HEK293 (cell line): Measurements from ENCODE around the gene OBP2A.

Experiments
- CTCF ChIA-PET: fragments of 350-600 bp; formaldehyde crosslinking; extraction: SDS; loops from one replicate; lab custom pipeline; 2021; ENCODE audit warnings: antibody characterized with exemption; lab: Yijun Ruan, JAX
- POLR2A ChIA-PET: fragments of 300-600 bp; formaldehyde crosslinking; extraction: SDS; loops from one replicate; lab custom pipeline; 2020; ENCODE audit warnings: antibody characterized with exemption, inconsistent platforms; lab: Yijun Ruan, JAX
- H3K27ac ChIP-seq: fragments of 200-500 bp; sonication (Bioruptor generic); 2 replicates; pipeline ENCODE4 v1.5.1; 2014; ENCODE audit warnings: low read depth, low read length, control low read depth, inconsistent platforms; ENCODE audit errors: extremely low read depth
- H3K36me3 ChIP-seq, 2 experiments: fragments of 200-500 bp in 1 of 2; sonication (Bioruptor generic) in 1 of 2; 1 replicate in 1 of 2; 2 replicates in 1 of 2; pipeline ENCODE4 v1.5.1; 2014 to 2017; ENCODE audit warnings: inconsistent platforms in 2 of 2, low read length in 2 of 2; ENCODE audit not compliant: control insufficient read depth in 2 of 2, insufficient read depth in 1 of 2
- H3K4me1 ChIP-seq: fragments of 200-500 bp; sonication (Bioruptor generic); 2 replicates; pipeline ENCODE4 v1.5.1; 2014; ENCODE audit warnings: mild to moderate bottlenecking, low read length, inconsistent platforms; ENCODE audit not compliant: control insufficient read depth, insufficient read depth
- H3K4me3 ChIP-seq: 2 replicates; pipeline ENCODE4 v1.5.1; 2011; ENCODE audit warnings: low read depth, mild to moderate bottlenecking, control low read depth, low read length, moderate library complexity
- H3K9me3 ChIP-seq: fragments of 200-500 bp; sonication (Bioruptor generic); 2 replicates; pipeline ENCODE4 v1.5.1; 2014; ENCODE audit warnings: low read depth, low read length, inconsistent platforms; ENCODE audit not compliant: control insufficient read depth, insufficient read depth
- IKZF3 ChIP-seq: fragments of 450-650 bp; IDR thresholded peaks from 2 replicates; pipeline ENCODE4 v1.5.0; 2018; ENCODE audit warnings: missing biosample characterization, mild to moderate bottlenecking, missing genetic modification characterization, moderate library complexity
- KLF10 ChIP-seq: fragments of 450-650 bp; IDR thresholded peaks from 2 replicates; pipeline ENCODE4 v1.5.1; 2018; ENCODE audit warnings: missing biosample characterization, mild to moderate bottlenecking, missing genetic modification characterization
- TSHZ1 ChIP-seq: fragments of 450-650 bp; formaldehyde crosslinking; IDR thresholded peaks from 2 replicates; pipeline ENCODE4 v1.5.1; 2016; ENCODE audit warnings: missing biosample characterization, missing genetic modification characterization, borderline replicate concordance
- ZEB2 ChIP-seq: fragments of 450-650 bp; formaldehyde crosslinking; IDR thresholded peaks from 2 replicates; pipeline ENCODE4 v1.5.1; 2016; ENCODE audit warnings: missing biosample characterization, missing genetic modification characterization
- ZNF146 ChIP-seq: fragments of 450-650 bp; formaldehyde crosslinking; IDR thresholded peaks from 2 replicates; pipeline ENCODE4 v1.5.1; 2016; ENCODE audit warnings: missing biosample characterization, missing genetic modification characterization
- ZNF18 ChIP-seq: fragments of 450-650 bp; formaldehyde crosslinking; IDR thresholded peaks from 2 replicates; pipeline ENCODE4 v1.5.1; 2016; ENCODE audit warnings: missing biosample characterization, missing genetic modification characterization
- ZNF2 ChIP-seq: fragments of 450-650 bp; formaldehyde crosslinking; IDR thresholded peaks from 2 replicates; pipeline ENCODE4 v1.5.1; 2016; ENCODE audit warnings: missing biosample characterization, missing genetic modification characterization
- ZNF202 ChIP-seq: fragments of 450-650 bp; formaldehyde crosslinking; IDR thresholded peaks from 2 replicates; pipeline ENCODE4 v1.5.1; 2016; ENCODE audit warnings: missing biosample characterization, missing genetic modification characterization, borderline replicate concordance
- ZNF223 ChIP-seq: fragments of 450-650 bp; formaldehyde crosslinking; IDR thresholded peaks from 2 replicates; pipeline ENCODE4 v1.5.1; 2016; ENCODE audit warnings: missing biosample characterization, missing genetic modification characterization
- ZNF449 ChIP-seq: fragments of 450-650 bp; formaldehyde crosslinking; IDR thresholded peaks from 2 replicates; pipeline ENCODE4 v1.5.1; 2017; ENCODE audit warnings: missing biosample characterization, mild to moderate bottlenecking, missing genetic modification characterization, moderate library complexity
- ZNF530 ChIP-seq: fragments of 450-650 bp; formaldehyde crosslinking; IDR thresholded peaks from 2 replicates; pipeline ENCODE4 v1.5.1; 2016; ENCODE audit warnings: low read depth, missing biosample characterization, missing genetic modification characterization
- ZNF658 ChIP-seq: fragments of 450-650 bp; formaldehyde crosslinking; IDR thresholded peaks from 2 replicates; pipeline ENCODE4; 2016; ENCODE audit warnings: missing biosample characterization, missing genetic modification characterization
- ZNF843 ChIP-seq: fragments of 450-650 bp; formaldehyde crosslinking; IDR thresholded peaks from 2 replicates; pipeline ENCODE4 v1.5.1; 2016; ENCODE audit warnings: missing biosample characterization, missing genetic modification characterization
- ZXDB ChIP-seq: fragments of 450-650 bp; formaldehyde crosslinking; IDR thresholded peaks from 2 replicates; pipeline ENCODE4 v1.5.1; 2016; ENCODE audit warnings: missing biosample characterization, missing genetic modification characterization

The OBP2A gene

GRCh38 chr9:135515083-135515951, 30.6 kb upstream of the OBP2A start:
- H3K36me3 ChIP-seq = no peaks in the 10 kb centered on the region
- no peaks in the 10 kb centered on the region for H3K4me1 ChIP-seq
- CTCF ChIA-PET = interaction anchor here (1.5 kb wide), 1 partner anchor 10 kb away, joined by 6 read pairs; no protein-coding TSS in a partner anchor
- TF ChIP-seq ZNF530 (no peak), ZNF2 (no peak), ZEB2 (tag by site-specific recombination) (no peak), ZXDB (tag by site-specific recombination) (no peak), ZNF202 (tag by site-specific recombination) (no peak), ZNF843 (tag by site-specific recombination) (no peak), TSHZ1 (tag by site-specific recombination) (no peak), ZNF18 (no peak), IKZF3 (tag by site-specific recombination) (no peak), ZNF449 (tag by site-specific recombination) (no peak), ZNF223 (tag by site-specific recombination) (no peak)
- H3K27ac ChIP-seq = no peak overlapping the region
- POLR2A ChIA-PET = no interaction called here
- H3K4me3 ChIP-seq = no peak overlapping the region
- H3K9me3 ChIP-seq = no peaks in the 10 kb centered on the region

GRCh38 chr9:135516132-135516860, 29.6 kb upstream of the OBP2A start:
- ChIA-PET POLR2A (no interaction called here), CTCF (no interaction called here)
- H3K36me3 ChIP-seq = no peaks in the 10 kb centered on the region
- TF ChIP-seq ZNF658 (tag by site-specific recombination) (no peak), ZNF146 (tag by site-specific recombination) (no peak), KLF10 (no peak)
- no peaks in the 10 kb centered on the region for H3K9me3 ChIP-seq
- no peak overlapping the region for H3K27ac ChIP-seq
- no peak overlapping the region for H3K4me3 ChIP-seq
- H3K4me1 ChIP-seq = no peaks in the 10 kb centered on the region
